Hepatocyte (in vitro differentiated cells): ENCODE measurements around the gene FAM50A.

Experiments used
- EZH2 ChIP-seq: fragments of 200-600 bp; sonication (generic); IDR thresholded peaks from 2 replicates; pipeline ENCODE4 v1.6.1; 2016; ENCODE audit warnings: antibody characterized with exemption, mild to moderate bottlenecking, borderline replicate concordance
- EZH2phosphoT487 ChIP-seq: fragments of 200-600 bp; sonication (generic); IDR thresholded peaks from one replicate; pipeline ENCODE4 v1.6.1; 2018; ENCODE audit warnings: antibody characterized with exemption, mild to moderate bottlenecking, low read depth, moderate library complexity; ENCODE audit not compliant: unreplicated experiment, severe bottlenecking
- TF ChIP-seq, protein P1 (sequence below): fragments of 200-600 bp; sonication (generic); IDR thresholded peaks from 2 replicates; pipeline ENCODE4 v1.5.1; 2016; ENCODE audit warnings: antibody characterized with exemption, mild to moderate bottlenecking; ENCODE audit not compliant: poor library complexity

DNA sequence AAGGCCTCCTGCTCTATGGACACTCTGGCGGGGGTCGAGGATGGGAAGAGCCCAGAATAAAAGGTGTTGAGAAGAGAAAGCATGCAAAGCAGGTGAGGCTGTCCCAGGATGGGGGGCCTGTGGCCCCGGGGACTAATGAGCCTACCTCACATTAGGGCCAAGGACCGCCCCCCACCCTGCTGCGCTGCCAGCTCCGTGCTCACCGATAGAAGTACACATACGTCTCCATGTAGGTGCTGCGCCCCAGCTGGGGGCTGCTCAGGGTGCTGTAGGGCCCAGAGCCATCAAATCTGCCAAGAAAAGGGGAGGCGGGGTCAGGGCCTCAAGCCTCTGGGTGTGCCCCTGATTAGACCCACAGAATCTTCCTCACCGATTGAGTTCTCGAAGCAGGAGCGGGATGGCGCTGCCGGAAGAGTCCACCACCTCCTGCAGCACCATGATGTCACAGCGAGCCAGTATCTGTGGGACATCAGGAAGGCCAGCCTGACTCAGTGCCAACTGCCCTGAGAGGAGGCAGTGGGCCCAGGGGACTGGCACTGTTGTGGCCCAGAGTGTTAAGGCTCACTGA, 39.2 kb upstream of the FAM50A start:
- TF ChIP-seq EZH2 (no peak), EZH2phosphoT487 (no peak)
- TF ChIP-seq, protein P1, sequence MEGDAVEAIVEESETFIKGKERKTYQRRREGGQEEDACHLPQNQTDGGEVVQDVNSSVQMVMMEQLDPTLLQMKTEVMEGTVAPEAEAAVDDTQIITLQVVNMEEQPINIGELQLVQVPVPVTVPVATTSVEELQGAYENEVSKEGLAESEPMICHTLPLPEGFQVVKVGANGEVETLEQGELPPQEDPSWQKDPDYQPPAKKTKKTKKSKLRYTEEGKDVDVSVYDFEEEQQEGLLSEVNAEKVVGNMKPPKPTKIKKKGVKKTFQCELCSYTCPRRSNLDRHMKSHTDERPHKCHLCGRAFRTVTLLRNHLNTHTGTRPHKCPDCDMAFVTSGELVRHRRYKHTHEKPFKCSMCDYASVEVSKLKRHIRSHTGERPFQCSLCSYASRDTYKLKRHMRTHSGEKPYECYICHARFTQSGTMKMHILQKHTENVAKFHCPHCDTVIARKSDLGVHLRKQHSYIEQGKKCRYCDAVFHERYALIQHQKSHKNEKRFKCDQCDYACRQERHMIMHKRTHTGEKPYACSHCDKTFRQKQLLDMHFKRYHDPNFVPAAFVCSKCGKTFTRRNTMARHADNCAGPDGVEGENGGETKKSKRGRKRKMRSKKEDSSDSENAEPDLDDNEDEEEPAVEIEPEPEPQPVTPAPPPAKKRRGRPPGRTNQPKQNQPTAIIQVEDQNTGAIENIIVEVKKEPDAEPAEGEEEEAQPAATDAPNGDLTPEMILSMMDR, result no peak
